Adrenal gland (tissue), 12 donors: ENCODE measurements around the gene GRAMD1A. TPM values are rescaled to one million over a fixed set of nuclear protein-coding genes. Genes with fewer than 3 reads are reported as not detected.

ENCODE experiments used
- DNase-seq, 7 donors: peaks; one replicate each; pipeline ENCODE4 v3.0.0-alpha.2; 2019 to 2020
- H3K27ac ChIP-seq, 5 donors: fragments of 200-600 bp; sonication (generic) in 4 of 5; 1 replicate in 3 of 5; 2 replicates in 2 of 5; pipeline versions ENCODE4 v1.5.1 to v1.8.0; 2016 to 2020; ENCODE audit warnings: mild to moderate bottlenecking in 1 of 5
- H3K27me3 ChIP-seq: fragments of 200-600 bp; 2 replicates; pipeline ENCODE4 v1.8.0; 2021
- H3K36me3 ChIP-seq, 2 donors: fragments of 200-600 bp; replicated peaks in 1 of 2; 1 replicate in 1 of 2; 2 replicates in 1 of 2; pipeline versions ENCODE4 v1.5.1 to v1.8.0; 2018 to 2022
- H3K4me1 ChIP-seq, 2 donors: fragments of 200-600 bp; replicated peaks in 1 of 2; 1 replicate in 1 of 2; 2 replicates in 1 of 2; pipeline versions ENCODE4 v1.5.1 to v1.8.0; 2018 to 2021
- H3K4me3 ChIP-seq, 4 donors: fragments of 200-600 bp; sonication (generic) in 3 of 4; one replicate each; pipeline ENCODE4 v1.5.1; 2016 to 2018
- H3K9me3 ChIP-seq, 3 donors: fragments of 200-600 bp; sonication (generic) in 1 of 3; replicated peaks in 1 of 3; 1 replicate in 2 of 3; 2 replicates in 1 of 3; pipeline versions ENCODE4 v1.5.1 to v1.8.0; 2016 to 2021
- POLR2A ChIP-seq, 2 donors: fragments of 450-650 bp; IDR thresholded peaks; one replicate each; pipeline ENCODE4 v1.6.1; 2017; ENCODE audit warnings: antibody characterized with exemption in 2 of 2, mild to moderate bottlenecking in 2 of 2, moderate library complexity in 1 of 2
- WGBS, 4 donors: extraction: QIAGEN DNeasy Blood & Tissue Kit in 2 of 4; methylation state at CpG; one replicate each; pipeline versions ENCODE4 v1.1.5 to v1.1.7; 2013 to 2017; 5-methylcytosine and 5-hydroxymethylcytosine counted together
- intact Hi-C, 2 donors: fragments of 100-400 bp; cut with DNase I; formaldehyde crosslinking; loops; one replicate each; pipeline versions ENCODE4 v1.14.1 to v1.15.0; 2022 to 2023
- polyA plus RNA-seq, 3 donors: library from polyadenylated mRNA; stranded (reverse); fragments of 200-250 nt in 2 of 3; fragments of 350-450 nt in 1 of 3; fragmentation: Illumina TruSeq in 1 of 3; extraction: RNeasy Lipid Tissue Mini Kit (QIAGEN cat#74804) in 1 of 3; gene quantifications; one replicate each; pipeline ENCODE4 v1.2.3, GENCODE V29; 2013 to 2014
- total RNA-seq, 9 donors: library from RNA; depleted of rRNA in 4 of 9; stranded (reverse); fragments of >200 nt in 4 of 9; fragments of 120-200 nt in 1 of 9; fragmentation: NEBNext Ultra II Directional in 1 of 9; extraction: Animal tissue kit (Norgen Biotek cat#: 25700) in 1 of 9; gene quantifications; one replicate each; pipeline versions ENCODE4 v1.1.0 to v1.2.4, GENCODE V29; 2013 to 2023
- TF ChIP-seq, protein P1 (sequence below), 6 experiments: fragments of 450-650 bp in 4 of 6; fragments of 200-600 bp in 2 of 6; sonication (generic) in 1 of 6; IDR thresholded peaks; 1 replicate in 5 of 6; 2 replicates in 1 of 6; pipeline versions ENCODE4 v1.5.1 to v1.8.0; 2016 to 2021; ENCODE audit warnings: antibody characterized with exemption in 6 of 6, mild to moderate bottlenecking in 2 of 6, moderate library complexity in 1 of 6
- donor health status: healthy with polysubstance abuse.
- donor health status: Bipolar disorder and iron deficiency.
- donor health status: DM: yes; HTN: yes; CAD: no.
- donor health status: DM: no; HTN: no; CAD: no.
- donor health status: DM: no; HTN: no; CAD: no.
- donor health status: DM: yes; HTN: yes; CAD: no.

GRAMD1A gene
- total and polyA plus RNA-seq, 12 donors: 31.2 to 125 (median 77.2) TPM

DNA sequence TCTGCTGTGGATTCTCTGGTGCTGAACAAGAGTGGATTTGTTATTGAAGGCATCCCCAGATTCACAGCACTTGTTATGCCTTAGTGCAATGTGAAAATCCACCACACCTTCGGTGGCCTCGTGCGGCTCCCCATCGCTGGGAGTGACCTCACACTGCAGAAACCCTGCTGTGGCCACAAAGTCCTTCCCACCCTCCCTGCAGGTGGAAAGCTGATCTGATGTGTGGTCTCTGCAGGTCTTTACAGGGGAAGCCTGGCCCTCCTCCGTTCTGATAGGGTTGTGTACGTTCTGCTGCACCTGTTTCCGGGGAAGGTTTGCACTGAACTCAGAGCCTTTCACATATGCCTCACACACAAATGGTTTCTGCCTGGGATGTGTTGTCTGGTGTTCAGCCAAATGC, 41.1 kb upstream of the GRAMD1A start:
- peak in 1 of 7 donors; percentile 17 for DNase-seq
- Histone ChIP-seq H3K27ac (no peak overlapping the region), H3K4me1 (peaks cover 5 to 9% of the 10 kb centered on the region in 2 donors), H3K27me3 (no peaks in the 10 kb centered on the region), H3K4me3 (no peak overlapping the region), H3K9me3 (peaks cover 0 to 49% (median 0%) of the 10 kb centered on the region in 3 donors), H3K36me3 (peaks cover 0 to 26% of the 10 kb centered on the region in 2 donors)
- TF ChIP-seq, protein P1, sequence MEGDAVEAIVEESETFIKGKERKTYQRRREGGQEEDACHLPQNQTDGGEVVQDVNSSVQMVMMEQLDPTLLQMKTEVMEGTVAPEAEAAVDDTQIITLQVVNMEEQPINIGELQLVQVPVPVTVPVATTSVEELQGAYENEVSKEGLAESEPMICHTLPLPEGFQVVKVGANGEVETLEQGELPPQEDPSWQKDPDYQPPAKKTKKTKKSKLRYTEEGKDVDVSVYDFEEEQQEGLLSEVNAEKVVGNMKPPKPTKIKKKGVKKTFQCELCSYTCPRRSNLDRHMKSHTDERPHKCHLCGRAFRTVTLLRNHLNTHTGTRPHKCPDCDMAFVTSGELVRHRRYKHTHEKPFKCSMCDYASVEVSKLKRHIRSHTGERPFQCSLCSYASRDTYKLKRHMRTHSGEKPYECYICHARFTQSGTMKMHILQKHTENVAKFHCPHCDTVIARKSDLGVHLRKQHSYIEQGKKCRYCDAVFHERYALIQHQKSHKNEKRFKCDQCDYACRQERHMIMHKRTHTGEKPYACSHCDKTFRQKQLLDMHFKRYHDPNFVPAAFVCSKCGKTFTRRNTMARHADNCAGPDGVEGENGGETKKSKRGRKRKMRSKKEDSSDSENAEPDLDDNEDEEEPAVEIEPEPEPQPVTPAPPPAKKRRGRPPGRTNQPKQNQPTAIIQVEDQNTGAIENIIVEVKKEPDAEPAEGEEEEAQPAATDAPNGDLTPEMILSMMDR (IDR thresholded peaks at IDR 0.05): no peak
- no peak for TF ChIP-seq POLR2A (IDR thresholded peaks at IDR 0.05)
- WGBS, 4 donors: 67 to 95% (median 89%) methylated on average over 2 to 7 of the region's 7 CpGs
- intact Hi-C loops: no loop called here

DNA sequence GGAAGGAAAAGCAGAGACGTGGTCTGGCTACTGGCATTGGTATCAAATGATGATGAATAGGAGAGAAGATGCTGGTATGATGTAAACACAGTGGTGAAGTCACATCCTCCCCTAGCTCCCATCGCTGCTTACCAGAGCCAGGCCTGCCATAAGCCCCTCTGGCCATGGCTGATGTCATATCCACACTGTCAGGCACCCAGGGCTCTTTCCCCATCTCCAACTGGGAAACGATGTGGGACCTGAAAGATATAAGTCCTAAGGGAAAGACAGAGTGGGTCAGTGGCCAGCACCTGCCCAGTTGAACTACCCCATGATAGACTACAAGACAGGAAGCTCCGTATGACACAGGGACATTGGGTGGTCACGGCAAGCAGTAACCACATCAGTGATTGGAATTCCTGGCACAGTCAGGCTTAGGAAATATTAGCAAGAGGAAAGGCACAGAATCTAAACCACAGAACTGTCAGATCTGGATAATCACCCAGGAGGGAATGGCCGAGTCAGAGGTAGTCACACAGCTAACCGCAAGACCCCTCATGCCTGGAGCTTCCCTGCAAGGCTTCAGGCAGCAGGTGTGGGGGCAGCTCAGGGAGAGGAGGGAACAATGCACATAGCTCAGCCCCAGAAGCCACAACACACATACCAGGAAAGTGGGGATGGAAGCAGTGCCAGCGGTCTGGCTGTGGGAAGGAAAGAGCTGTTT, 39.9 kb upstream of the GRAMD1A start:
- no peak for DNase-seq
- intact Hi-C loops: no loop called here
- Histone ChIP-seq H3K27me3 (no peaks in the 10 kb centered on the region), H3K4me3 (no peak overlapping the region), H3K27ac (no peak overlapping the region), H3K4me1 (peaks cover 5 to 9% of the 10 kb centered on the region in 2 donors), H3K36me3 (peaks cover 0 to 26% of the 10 kb centered on the region in 2 donors), H3K9me3 (peaks cover 0 to 46% (median 0%) of the 10 kb centered on the region in 3 donors)
- 96 to 98% (median 97%) methylated on average over 7 to 8 of the region's 8 CpGs for WGBS, 4 donors
- TF ChIP-seq, protein P1 (IDR thresholded peaks at IDR 0.05): no peak
- TF ChIP-seq POLR2A (IDR thresholded peaks at IDR 0.05): no peak

DNA sequence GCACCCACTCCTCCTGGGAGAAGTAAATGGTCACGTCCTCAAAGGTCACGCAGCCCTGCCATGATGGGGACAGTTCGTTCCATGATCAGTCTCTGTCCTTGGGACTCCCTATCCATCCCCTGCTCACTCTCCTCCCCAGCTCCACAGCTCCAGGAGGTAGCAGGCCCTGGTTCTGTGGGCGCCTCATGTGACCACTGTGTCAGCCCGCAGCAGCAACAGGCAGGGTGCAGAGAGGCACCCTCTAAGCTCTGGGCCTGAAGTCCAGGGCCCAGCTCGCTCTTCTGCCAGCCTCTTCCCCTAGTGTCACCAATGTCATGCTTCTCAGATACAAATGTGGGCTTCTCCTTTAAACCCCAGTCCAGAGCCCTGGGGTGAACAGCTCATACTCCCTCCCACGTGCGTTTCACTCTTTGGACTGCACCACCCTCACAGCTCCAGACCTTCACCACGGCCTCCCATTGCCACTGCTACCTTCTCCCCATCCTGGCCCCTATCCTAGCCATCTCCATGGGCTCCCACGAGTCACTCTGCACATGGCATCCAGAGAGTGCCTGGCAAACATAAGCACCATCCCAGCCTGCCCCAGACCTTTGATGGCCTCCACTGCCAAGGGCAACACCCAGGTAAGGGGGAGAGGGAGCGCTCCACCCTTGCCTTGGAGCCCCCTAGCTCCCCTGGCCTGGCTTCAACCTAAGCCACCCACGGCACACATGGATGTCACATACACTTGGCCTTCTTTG, 39.0 kb upstream of the GRAMD1A start:
- no peak overlapping the region for H3K27ac ChIP-seq
- peaks cover 0 to 26% of the 10 kb centered on the region in 2 donors for H3K36me3 ChIP-seq
- peaks cover 0 to 44% (median 0%) of the 10 kb centered on the region in 3 donors for H3K9me3 ChIP-seq
- H3K4me3 ChIP-seq: no peak overlapping the region
- H3K4me1 ChIP-seq: peaks cover 5 to 9% of the 10 kb centered on the region in 2 donors
- H3K27me3 ChIP-seq: no peaks in the 10 kb centered on the region
- intact Hi-C loops: no loop called here
- DNase-seq: no peak
- no peak for TF ChIP-seq POLR2A (IDR thresholded peaks at IDR 0.05)
- TF ChIP-seq, protein P1 (IDR thresholded peaks at IDR 0.05): no peak
- WGBS, 4 donors: 96 to 98% (median 97%) methylated on average over 11 to 12 of the region's 12 CpGs
